GM19035 (cell line): Measurements from ENCODE around the gene PPP2R5D.
A peak's percentile ranks its signal among the peaks of the same experiment; 100 is the strongest.
"Not testable (repeated sequence)": the region's sequence is repeated elsewhere in the genome, so short reads cannot be mapped to it uniquely, and the experiment has no call there.

Experiments used
- ATAC-seq: cut with Tn5 transposase; IDR thresholded peaks from one replicate; pipeline ENCODE4 v1.9.1; 2021; ENCODE audit not compliant: unreplicated experiment

The PPP2R5D gene

DNA sequence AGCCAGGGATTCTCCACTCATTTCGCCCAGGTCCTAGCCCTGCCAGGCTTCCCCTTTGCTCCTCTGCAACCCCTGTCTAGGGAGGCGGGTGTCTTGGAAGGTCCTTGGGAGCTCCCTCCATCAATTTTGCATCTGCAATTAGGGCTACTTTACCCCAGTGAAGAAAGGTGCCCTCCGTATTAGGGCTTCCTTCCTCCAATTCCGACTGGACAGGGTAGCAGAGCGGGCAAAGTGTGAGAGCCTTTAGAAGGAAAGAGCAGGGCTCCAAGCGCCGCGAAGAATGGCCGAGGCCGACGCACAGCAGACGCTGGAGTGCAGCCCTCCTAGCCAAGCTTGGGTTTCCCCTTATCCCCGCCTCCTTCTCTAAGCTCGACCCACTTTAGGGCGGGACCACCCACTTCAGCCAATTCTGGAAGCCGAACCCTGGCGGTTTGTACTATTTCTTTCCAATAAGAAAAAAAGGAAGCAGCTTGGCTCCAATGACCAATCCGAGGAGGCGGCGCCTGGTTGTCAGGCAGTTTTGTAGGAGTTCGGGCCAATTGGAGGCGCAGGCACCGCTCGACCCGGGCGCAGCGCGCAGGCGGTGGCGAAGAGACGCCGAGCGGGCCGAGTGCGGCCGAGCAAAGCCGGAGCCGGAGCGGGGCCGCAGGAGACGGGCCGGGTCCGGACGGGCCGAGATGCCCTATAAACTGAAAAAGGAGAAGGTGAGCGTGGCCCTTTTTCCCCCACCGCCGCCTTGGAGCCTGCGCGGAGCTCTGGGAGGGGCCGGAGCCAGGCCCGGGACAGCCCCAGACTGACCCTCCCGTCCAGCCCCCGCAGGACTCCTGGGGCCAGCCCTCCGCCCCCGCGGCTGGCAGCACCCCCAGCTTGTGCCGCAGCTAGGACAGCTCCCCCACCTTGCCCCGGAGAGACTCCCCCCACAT, at the start of gene PPP2R5D:
PPP2R5D (plus strand) TSS at position 570 of the 923 bp plus-strand sequence; CDS start at position 678, 108 bp downstream.
- peak; percentile 95 for ATAC-seq

DNA sequence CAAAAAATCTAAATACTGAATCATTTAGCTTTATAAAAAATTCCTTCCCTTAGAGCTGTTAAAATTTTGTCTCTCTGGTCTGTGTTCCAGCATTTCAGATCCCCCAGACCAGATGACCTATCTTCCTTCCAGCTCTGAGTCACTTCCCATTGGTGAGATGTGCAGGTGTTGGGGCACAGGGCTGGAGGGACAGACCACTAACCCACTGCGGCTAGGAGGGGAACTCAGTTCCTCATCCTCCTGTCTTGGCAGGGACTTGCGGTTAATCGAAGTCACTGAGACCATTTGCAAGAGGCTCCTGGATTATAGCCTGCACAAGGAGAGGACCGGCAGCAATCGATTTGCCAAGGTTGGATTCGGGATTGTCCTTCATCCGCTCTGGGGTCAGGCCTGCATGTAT, 49.0 kb upstream of the PPP2R5D start:
- no peak for ATAC-seq

DNA sequence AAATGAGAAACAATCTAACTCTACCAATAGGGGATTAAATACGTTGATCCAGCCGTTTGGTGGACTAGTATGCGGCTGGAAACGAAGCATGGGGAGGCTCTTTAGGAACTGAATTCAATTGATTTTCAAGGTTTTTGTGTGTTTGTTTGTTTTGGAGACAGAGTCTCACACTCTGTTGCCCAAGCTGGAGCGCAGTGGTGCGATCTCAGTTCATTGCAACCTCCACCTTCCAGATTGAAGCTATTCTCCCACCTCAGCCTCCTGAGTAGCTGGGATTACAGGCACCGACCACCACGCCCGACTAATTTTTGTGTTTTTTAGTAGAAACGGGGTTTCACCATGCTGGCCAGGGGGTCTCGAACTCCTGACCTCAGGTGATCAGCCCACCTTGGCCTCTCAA, 48.0 kb upstream of the PPP2R5D start:
- no peak for ATAC-seq

DNA sequence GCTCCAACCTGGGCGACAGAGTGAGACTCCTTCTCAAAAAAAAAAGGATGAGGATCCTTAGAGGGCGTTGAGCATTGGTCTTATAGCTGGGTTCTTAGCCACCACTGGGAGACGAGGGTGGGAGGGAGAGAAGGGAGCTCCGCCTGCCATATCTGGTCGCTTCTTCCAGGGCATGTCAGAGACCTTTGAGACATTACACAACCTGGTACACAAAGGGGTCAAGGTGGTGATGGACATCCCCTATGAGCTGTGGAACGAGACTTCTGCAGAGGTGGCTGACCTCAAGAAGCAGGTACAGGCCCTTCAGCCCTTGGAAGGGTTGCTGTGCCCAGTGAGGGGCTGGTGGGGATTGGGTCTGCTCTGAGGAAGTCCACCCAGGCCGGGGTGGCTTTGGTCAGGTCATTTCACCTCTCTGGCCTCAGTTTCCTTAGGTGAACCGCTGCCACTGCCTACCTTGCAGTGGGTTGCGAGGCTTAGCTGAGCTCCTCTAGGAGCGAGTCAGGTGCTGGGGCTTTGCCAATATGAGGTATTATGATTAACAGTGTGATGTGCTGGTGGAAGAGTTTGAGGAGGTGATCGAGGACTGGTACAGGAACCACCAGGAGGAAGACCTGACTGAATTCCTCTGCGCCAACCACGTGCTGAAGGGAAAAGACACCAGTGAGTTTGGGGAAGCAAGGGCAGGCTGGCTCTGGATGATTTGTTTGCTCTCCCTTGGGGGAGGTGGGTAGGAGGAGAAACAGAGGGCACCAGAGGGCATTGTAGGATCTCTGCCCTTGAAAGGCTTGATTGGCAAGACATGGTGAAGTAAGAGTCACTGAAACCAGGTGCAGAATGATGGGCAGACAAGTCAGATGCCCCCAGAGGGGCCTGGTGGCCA, 46.6 kb upstream of the PPP2R5D start:
- no peak for ATAC-seq

DNA sequence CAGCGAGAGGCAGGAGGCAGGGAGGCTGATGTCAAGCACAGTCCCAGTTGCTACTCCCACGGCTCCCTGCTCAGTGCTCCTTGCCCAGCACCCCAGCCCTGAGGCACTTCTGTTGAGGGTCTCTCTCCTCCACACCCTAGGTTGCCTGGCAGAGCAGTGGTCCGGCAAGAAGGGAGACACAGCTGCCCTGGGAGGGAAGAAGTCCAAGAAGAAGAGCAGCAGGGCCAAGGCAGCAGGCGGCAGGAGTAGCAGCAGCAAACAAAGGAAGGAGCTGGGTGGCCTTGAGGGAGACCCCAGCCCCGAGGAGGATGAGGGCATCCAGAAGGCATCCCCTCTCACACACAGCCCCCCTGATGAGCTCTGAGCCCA, 46.0 kb upstream of the PPP2R5D start:
- ATAC-seq = no peak

DNA sequence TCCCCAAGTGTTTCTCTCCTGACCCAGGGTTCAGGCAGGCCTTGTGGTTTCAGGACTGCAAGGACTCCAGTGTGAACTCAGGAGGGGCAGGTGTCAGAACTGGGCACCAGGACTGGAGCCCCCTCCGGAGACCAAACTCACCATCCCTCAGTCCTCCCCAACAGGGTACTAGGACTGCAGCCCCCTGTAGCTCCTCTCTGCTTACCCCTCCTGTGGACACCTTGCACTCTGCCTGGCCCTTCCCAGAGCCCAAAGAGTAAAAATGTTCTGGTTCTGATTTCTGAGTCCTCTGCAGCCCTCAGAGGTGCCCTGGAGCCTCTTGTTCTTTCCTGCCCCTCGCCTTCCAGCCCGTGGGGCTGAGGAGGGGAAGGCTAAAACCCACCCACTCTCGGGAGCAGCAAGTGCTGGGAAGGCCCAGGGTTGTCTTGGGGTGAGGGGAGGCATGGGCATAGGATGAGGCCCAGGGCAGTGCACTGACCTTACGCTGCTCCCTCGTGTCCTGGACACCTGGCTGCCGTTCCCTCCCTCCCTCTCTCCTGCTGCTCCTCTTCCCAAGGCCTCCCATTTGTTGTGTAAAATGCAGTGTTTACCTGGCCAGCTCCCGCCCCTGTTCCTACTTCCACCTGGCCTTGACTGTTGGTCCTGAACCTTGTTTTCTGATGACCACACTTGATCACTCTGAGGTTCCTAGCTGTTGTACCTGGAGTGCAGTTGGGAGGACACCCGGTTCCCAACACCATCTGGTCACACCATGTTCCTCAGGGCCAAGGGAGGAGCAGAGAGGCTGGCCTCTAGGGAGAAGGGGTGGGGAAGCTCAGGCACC, 45.2 kb upstream of the PPP2R5D start:
- no peak for ATAC-seq

DNA sequence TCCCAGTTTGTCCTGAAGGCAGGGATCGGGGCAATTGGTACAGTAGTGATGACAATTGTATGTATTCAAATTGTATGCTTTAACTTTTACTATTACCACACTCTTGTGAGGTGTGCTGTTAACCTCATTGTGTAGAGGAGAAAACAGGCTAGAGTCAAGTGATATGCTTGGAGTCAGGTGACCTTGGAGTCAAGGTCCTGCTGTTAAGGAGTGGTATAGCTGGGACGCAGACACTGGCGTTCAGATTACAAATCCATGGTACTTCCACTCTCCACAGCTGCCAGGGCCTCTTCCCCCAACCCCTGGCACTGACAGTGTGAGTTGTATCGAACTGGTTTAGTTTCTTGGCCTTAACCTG, 44.6 kb upstream of the PPP2R5D start:
- no peak for ATAC-seq

DNA sequence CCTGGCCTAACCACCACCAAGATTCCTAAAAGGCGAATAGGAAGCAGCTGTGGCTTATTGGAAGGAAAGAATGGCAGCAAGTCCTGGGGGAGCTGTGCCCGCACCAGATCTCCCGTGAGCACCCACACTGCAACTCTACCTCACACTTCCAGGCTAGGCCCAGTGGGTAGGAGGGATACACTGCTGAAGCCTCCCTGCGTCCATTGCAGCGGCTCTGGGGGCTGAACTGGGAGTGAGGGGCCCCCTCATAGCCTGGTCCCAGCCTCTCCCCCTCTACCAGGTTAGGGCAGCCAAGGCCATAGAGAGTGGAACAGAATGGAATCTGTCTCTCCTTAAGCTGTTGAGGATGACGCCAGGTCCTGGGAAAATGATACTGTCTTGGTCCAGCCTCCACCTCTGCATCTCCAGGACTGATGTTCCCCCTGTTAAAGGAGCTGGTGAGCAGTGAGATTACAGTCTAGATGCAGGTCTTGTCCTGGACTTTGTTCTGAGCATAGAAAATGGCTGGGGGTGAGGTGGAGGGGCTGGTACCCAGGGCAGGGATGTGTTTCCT, 43.8 kb upstream of the PPP2R5D start:
- ATAC-seq = no peak

DNA sequence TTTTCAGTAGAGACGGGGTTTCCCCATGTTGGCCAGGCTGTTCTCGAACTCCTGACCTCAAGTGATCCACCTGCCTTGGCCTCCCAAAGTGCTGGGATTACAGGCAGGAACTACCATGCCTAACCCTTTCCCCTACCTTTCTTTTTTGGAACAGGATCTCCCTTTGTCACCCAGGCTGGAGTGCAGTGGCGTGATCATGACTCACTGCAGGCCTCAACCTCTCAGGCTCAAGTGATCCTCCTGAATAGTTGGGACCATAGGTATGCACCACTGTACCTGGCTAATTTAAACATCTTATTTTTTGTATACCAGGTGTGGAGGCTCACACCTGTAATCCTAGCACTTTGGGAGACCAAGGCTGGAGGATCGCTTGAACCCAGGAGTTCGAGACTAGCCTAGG, 43.0 kb upstream of the PPP2R5D start:
- ATAC-seq = not testable (repeated sequence)

DNA sequence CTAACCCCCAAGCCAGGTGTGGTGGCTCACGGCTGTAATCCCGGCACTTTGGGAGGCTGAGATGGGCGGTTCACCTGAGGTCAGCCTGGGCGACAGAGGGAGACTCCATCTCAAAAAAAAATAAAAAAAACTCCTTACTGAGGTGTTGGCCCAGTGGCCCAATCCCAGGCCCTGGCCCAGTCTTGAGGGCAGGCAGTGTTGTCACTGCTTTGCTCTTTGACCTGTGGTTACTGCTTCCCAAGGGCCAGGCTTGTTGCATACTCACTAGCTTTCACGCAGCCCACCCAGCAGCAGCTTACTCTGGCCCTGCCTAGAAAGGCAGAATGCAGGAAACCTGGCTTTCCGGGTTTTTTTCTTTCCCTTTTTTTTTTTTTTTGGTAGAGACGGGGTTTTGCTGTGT, 41.9 kb upstream of the PPP2R5D start:
- no peak for ATAC-seq

DNA sequence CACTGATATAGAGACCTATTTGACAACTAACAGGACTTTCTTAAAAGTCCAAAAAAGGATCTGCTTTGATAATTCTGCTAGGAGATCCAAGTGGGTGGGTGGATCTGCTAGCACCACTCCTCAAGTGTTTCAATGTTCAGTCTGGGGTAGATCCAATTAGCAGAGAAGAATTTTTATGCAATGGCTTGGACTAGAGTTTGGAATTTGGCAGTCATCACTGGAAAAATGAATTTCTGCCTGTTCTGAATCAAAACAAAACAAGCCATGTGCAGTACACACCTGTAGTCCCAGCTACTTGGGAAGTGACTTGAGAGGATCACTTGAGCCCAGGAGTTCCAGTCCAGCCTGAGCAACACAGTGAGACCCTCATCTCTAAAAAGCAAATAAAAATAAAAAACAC, 36.4 kb upstream of the PPP2R5D start:
- ATAC-seq = no peak

DNA sequence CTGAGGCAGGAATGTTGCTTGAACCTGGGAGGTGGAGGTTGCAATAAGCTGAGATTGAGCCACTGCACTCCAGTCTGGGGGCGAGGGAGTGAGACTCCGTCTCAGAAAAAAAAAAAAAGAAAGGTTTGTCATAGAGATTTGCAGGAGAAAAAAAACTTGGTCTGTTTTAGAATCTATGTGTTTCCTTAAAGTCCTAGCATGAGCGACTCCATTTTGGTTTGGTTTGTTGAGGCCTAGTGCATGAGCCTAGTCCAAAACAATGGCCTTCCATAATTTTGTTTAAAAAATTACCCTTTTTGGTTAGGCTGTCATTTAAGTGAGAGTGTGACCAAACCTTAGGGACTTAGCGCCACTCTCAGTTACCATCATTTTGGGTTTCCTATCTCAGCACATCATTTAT, 32.0 kb upstream of the PPP2R5D start:
- ATAC-seq = no peak

DNA sequence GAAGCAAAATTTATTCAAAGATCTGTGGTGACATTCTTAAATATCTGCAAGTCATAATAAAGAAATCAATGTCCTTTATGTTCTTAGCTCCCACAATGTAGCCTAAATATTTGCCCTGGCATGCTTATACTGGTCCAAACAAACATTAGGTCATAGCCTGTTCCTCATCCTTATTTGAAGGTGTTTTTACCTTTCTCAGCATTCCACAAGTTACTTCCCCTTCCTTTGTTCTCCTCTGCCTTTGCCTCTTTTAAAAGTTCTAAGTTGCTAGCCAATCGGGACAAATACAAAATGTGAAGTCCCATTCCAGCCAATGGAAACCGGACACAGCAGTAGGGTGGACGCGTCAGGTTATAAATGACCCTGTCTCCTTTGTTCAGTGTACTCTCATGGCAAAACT, 30.0 kb upstream of the PPP2R5D start:
- ATAC-seq = not testable (repeated sequence)

DNA sequence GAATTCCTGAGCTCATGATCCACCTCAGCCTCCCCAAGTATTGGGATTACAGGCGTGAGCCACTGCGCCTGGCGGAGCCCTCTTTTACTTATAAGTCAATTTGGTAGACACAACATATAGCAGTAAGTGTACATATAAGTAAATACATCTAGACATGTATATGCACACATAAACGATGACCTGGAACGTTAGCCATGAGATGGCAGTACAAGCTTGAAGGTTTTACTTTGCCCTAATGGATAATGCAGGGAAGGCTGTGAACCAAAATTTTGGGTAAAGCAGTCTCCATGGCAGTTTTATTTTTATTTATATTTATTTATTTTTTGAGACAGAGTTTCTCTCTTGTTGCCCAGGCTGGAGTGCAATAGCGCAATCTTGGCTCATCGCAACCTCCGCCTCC, 26.2 kb upstream of the PPP2R5D start:
- ATAC-seq = no peak

DNA sequence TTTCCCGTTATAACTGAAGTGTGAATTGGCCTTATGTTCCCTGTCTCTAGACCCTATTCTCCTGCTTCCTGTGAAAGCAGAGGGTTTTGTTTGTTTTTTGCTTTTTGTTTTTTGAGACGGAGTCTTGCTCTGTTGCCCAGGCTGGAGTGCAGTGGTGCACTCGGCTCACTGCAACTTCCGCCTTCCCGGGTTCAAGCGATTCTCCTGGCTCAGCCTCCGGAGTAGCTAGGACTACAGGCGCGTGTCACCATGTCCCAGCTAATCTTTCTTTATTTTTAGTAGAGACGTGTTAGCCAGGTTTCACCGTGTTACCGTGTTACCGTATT, 24.5 kb upstream of the PPP2R5D start:
- ATAC-seq = no peak

DNA sequence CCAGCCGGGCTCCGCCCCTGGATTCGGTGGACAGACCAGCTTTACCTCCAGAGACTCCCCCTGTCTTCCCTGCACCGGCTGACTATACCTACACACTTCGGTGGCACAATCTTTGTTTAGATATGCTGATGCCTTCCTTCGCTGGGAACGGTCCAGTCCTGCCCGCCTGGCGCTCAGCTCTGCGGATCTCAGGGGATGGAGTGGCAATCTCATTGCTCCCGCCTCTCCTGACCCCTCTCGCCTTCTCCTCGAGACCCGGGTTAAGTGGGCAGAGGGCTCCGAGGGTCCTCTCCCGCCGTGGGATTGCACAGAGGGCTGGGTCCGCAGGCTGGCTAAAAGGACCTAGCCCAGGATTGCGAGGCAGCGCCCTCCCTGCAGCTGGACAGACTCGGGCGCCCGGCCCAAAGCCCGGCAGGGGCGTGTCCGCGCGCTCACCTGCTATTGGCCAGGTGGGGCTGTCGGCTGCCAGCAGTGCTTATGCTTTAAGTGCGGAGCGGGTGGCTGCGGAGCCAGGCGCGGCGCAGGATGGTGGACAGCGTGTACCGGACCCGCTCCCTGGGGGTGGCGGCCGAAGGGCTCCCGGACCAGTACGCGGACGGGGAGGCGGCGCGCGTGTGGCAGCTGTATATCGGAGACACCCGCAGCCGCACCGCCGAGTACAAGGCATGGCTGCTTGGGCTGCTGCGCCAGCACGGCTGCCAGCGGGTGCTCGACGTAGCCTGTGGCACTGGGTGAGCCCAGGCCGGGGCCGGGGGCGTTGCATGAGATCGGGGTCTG, 23.9 kb upstream of the PPP2R5D start, which contains the start of gene GNMT:
GNMT (plus strand) TSS at position 512 of the 777 bp plus-strand sequence; CDS start at position 526, 14 bp downstream.
- no peak for ATAC-seq

DNA sequence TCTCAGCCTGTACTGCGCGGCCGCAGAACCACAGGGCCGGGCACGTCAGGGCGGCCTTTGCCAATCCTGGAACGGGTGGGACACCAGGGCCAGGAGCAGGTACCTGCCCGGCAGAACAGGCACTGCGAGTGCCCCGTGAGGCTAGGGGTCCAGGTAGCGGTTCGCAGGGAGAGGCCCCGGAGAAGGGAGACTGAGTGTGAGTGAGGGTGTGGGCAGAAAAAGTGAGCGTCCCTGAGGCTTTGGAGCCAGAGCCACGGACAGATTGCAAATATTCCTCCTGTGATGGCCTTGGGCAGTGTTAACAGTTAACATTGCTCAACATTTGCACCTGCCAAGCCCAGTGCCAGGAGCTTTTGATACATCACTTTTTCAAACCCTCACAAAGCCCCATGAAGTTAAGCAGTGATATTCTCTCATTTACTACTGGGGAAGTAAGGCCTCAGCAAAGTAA, 23.3 kb upstream of the PPP2R5D start:
- no peak for ATAC-seq

DNA sequence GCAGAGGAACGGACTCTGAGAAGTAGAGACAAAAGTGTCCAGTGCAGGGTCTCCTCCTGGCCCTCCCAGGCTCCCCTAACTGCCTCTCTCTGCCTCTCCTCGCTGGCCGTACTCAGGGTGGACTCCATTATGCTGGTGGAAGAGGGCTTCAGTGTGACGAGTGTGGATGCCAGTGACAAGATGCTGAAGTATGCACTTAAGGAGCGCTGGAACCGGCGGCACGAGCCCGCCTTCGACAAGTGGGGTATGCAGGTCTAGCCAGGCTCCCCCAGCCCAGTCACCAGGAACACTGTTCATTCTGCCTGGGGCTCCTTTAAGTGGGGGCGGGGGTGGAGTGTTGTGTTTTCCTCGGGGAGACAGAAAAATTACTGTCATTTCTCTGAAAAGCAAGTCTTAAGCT, 22.3 kb upstream of the PPP2R5D start:
- ATAC-seq = no peak

DNA sequence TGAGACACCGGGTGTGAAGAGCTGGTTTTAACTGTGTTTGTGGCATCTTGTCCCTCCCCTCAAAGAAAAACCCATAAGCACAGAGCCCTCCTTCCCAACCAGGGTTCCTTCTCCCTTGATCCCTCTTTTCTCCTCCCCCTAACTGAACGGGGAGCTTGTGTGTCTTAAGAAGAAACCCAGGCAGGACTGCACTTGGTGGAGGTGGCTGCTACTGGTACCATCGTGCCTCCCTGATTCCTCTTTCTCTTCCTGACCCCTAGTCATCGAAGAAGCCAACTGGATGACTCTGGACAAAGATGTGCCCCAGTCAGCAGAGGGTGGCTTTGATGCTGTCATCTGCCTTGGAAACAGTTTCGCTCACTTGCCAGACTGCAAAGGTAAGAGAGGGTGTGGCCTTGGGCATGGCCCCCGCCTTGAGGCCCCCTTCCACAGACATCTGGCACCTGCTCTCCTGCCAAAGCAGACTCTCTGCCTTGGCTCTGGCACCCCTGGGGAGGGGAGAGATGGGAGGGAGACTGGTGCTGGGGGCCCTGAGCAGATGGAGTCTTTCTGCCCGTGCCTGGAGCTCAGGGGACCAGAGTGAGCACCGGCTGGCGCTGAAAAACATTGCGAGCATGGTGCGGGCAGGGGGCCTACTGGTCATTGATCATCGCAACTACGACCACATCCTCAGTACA, 21.7 kb upstream of the PPP2R5D start:
- ATAC-seq = no peak
